Erythroblast (primary cell): Measurements from ENCODE around the gene UBR3.

Experiments
- GATA1 ChIP-seq: IDR thresholded peaks from 2 replicates; pipeline ENCODE4 v1.6.1; 2011; ENCODE audit warnings: low read depth, mild to moderate bottlenecking, control low read depth, low read length, moderate library complexity
- POLR2A ChIP-seq: IDR thresholded peaks from 2 replicates; pipeline ENCODE4 v1.6.1; 2011; ENCODE audit warnings: mild to moderate bottlenecking, low read length

- TF ChIP-seq POLR2A (no peak), GATA1 (no peak)
These were observed 41.7 kb downstream of the UBR3 start for GRCh38 chr2:169868951-169869350.
